ENCODE data around the gene ZBTB24.

GRCh38 chr6:109508166-109508860 is 25.3 kb upstream of the ZBTB24 start:
- TF ChIP-seq, protein P1, sequence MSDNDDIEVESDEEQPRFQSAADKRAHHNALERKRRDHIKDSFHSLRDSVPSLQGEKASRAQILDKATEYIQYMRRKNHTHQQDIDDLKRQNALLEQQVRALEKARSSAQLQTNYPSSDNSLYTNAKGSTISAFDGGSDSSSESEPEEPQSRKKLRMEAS (IDR thresholded peaks at IDR 0.05; ENCODE audit: low read depth, low read length): no peak
- TF ChIP-seq CTCF (IDR thresholded peaks at IDR 0.05; ENCODE audit: low read depth, low read length) (no peak), POLR2A (IDR thresholded peaks at IDR 0.05; ENCODE audit: extremely low read depth, insufficient read length) (no peak)
